ENCODE measurements around the gene RPL12.

GRCh38 chr9:127500862-127501261 lies 49.7 kb upstream of the RPL12 start:
- TF ChIP-seq CTCF (IDR thresholded peaks at IDR 0.05) (no peak), POLR2A (IDR thresholded peaks at IDR 0.05) (no peak)

All from Peyer's patch (tissue), 4 donors.